ENCODE measurements around the gene ERC1.

The ERC1 gene

GRCh38 chr12:1519642-1520041 lies 528.6 kb downstream of the ERC1 start:
- H3K4me3 ChIP-seq (ENCODE audit: low read depth, low read length), result no peak overlapping the region
- no peak for TF ChIP-seq CTCF (IDR thresholded peaks at IDR 0.05; ENCODE audit: borderline replicate concordance, insufficient read depth, low read depth, low read length)

- no peak overlapping the region for H3K4me3 ChIP-seq (ENCODE audit: low read depth, low read length)
- no peak for TF ChIP-seq CTCF (IDR thresholded peaks at IDR 0.05; ENCODE audit: borderline replicate concordance, insufficient read depth, low read depth, low read length)
Measured at GRCh38 chr12:1523046-1523445, 532.0 kb downstream of the ERC1 start.

- no peak for TF ChIP-seq CTCF (IDR thresholded peaks at IDR 0.05; ENCODE audit: borderline replicate concordance, insufficient read depth, low read depth, low read length)
- H3K4me3 ChIP-seq (ENCODE audit: low read depth, low read length), result no peak overlapping the region
Measured at GRCh38 chr12:1523558-1524050, 532.6 kb downstream of the ERC1 start.

DNA sequence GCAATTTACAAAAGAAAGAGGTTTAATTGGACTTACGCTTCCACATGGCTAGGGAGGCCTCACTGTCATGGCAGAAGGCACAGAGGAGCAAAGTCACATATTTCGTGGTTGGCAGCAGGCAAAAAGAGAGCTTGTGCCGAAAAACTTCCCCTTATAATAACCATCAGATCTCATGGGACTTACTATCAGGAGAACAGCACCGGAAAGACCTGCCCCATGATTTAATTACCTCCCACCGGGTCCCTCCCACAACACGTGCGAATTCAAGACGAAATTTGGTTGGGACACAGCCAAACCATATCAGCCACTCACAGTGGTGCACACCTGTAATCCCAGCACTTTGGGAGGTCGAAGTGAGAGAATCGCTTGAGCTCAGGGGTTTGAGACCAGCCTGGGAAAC lies 534.8 kb downstream of the ERC1 start:
- H3K4me3 ChIP-seq (ENCODE audit: low read depth, low read length), result no peak overlapping the region
- no peak for TF ChIP-seq CTCF (IDR thresholded peaks at IDR 0.05; ENCODE audit: borderline replicate concordance, insufficient read depth, low read depth, low read length)

- TF ChIP-seq CTCF (IDR thresholded peaks at IDR 0.05; ENCODE audit: borderline replicate concordance, insufficient read depth, low read depth, low read length), result no peak
- H3K4me3 ChIP-seq (ENCODE audit: low read depth, low read length), result no peak overlapping the region
Measured at GRCh38 chr12:1527789-1528188, 536.8 kb downstream of the ERC1 start.

- no peak overlapping the region for H3K4me3 ChIP-seq (ENCODE audit: low read depth, low read length)
- no peak for TF ChIP-seq CTCF (IDR thresholded peaks at IDR 0.05; ENCODE audit: borderline replicate concordance, insufficient read depth, low read depth, low read length)
Measured at GRCh38 chr12:1528791-1529190, 537.8 kb downstream of the ERC1 start.

DNA sequence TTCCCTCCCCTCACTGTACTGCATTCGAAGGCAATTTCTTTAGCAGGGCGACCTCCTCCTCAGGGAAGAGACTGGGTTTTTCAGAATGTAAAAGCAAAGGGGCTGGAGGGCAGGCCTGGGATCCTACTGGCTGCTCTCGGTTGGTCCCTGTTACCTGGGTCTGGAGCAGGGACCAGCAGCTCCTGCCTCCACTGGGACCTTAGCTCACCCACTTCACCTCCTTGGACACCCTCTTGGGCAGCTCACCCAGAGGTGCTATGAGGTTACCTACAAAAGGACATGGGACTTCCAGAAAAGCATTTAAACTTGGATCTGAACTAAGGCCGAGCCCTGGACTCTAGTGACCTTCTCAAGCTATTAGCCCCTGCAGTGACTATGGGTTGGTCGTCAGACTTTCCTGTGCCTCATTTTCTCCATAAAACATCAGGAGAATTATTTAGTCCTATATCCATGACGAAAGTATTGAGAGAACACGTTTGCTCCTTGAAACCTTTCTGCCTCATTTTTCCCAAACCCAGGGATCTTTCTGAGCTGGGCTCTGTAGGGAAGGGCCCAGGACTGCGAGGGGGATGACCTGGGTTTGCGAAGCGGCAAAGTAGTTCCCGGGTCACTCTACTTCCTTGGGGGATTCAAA lies 538.3 kb downstream of the ERC1 start:
- peak overlapping the region; percentile 88 for H3K4me3 ChIP-seq (ENCODE audit: low read depth, low read length)

More for the DNA sequence above, 538.3 kb downstream of the ERC1 start:
- TF ChIP-seq CTCF (IDR thresholded peaks at IDR 0.05; ENCODE audit: borderline replicate concordance, insufficient read depth, low read depth, low read length), result no peak

Measured in GM12875 (cell line).